ENCODE measurements around the gene CGRRF1. TPM values are rescaled to one million over a fixed set of nuclear protein-coding genes. Genes with fewer than 3 reads are reported as not detected.

CGRRF1 gene
- total and polyA plus RNA-seq, 3 donors from 2014 or later, result 29.4 to 79.6 (median 31.4) TPM

GRCh38 chr14:54481695-54482094 is 28.0 kb upstream of the CGRRF1 start:
- Histone ChIP-seq H3K27me3 (no peaks in the 10 kb centered on the region), H3K4me3 (no peak overlapping the region), H3K4me1 (peaks cover 19% of the 10 kb centered on the region), H3K36me3 (ENCODE audit: low read depth, missing control alignments) (no peaks in the 10 kb centered on the region), H3K9me3 (no peaks in the 10 kb centered on the region), H3K27ac (no peak overlapping the region)
- no peak for DNase-seq
- 78 to 82% methylated on average over 2 of the region's 2 CpGs for WGBS, 2 donors
- TF ChIP-seq CTCF (IDR thresholded peaks at IDR 0.05) (no peak), POLR2A (IDR thresholded peaks at IDR 0.05) (no peak)
- intact Hi-C loops (cut with DNase I; ENCODE audit: low total_unique reads), result no loop called here

- H3K4me3 ChIP-seq, result no peak overlapping the region
- intact Hi-C loops (cut with DNase I; ENCODE audit: low total_unique reads), result no loop called here
- no peaks in the 10 kb centered on the region for H3K27me3 ChIP-seq
- no peak overlapping the region for H3K27ac ChIP-seq
- no peak for TF ChIP-seq CTCF (IDR thresholded peaks at IDR 0.05)
- H3K9me3 ChIP-seq, result no peaks in the 10 kb centered on the region
- no peaks in the 10 kb centered on the region for H3K36me3 ChIP-seq (ENCODE audit: low read depth, missing control alignments)
- peaks cover 31% of the 10 kb centered on the region for H3K4me1 ChIP-seq
- WGBS, 2 donors, result 60 to 69% methylated on average over 8 of the region's 8 CpGs
- DNase-seq, result no peak
Measured at GRCh38 chr14:54483073-54483745, 26.5 kb upstream of the CGRRF1 start.

- intact Hi-C loops (cut with DNase I; ENCODE audit: low total_unique reads), result no loop called here
- Histone ChIP-seq H3K9me3 (no peaks in the 10 kb centered on the region), H3K27ac (no peak overlapping the region), H3K27me3 (no peaks in the 10 kb centered on the region), H3K4me1 (peaks cover 31% of the 10 kb centered on the region), H3K4me3 (no peak overlapping the region), H3K36me3 (ENCODE audit: low read depth, missing control alignments) (no peaks in the 10 kb centered on the region)
- DNase-seq, result no peak
- TF ChIP-seq CTCF (IDR thresholded peaks at IDR 0.05), result no peak
Measured at GRCh38 chr14:54483846-54484245, 25.9 kb upstream of the CGRRF1 start.

- H3K36me3 ChIP-seq (ENCODE audit: low read depth, missing control alignments), result no peaks in the 10 kb centered on the region
- DNase-seq, result no peak
- intact Hi-C loops (cut with DNase I; ENCODE audit: low total_unique reads), result no loop called here
- H3K27ac ChIP-seq, result peak overlapping the region in 1 of 2 donors; percentile 1
- no peak for TF ChIP-seq POLR2A (IDR thresholded peaks at IDR 0.05)
- no peak for TF ChIP-seq CTCF (IDR thresholded peaks at IDR 0.05)
- peak overlapping the region in 1 of 2 donors; percentile 93 for H3K4me3 ChIP-seq
- whole genome bisulfite sequencing, 2 donors, result 33 to 55% methylated on average over 1 of the region's 1 CpG
- H3K27me3 ChIP-seq, result no peaks in the 10 kb centered on the region
- no peaks in the 10 kb centered on the region for H3K9me3 ChIP-seq
- H3K4me1 ChIP-seq, result peaks cover 37% of the 10 kb centered on the region
Measured at GRCh38 chr14:54486685-54487084, 23.0 kb upstream of the CGRRF1 start.

GRCh38 chr14:54487771-54488170 is 21.9 kb upstream of the CGRRF1 start:
- Histone ChIP-seq H3K4me3 (peak overlapping the region; percentile 92 to 93), H3K9me3 (no peaks in the 10 kb centered on the region), H3K4me1 (peaks cover 37% of the 10 kb centered on the region), H3K27ac (peak overlapping the region; percentile 91 to 94), H3K27me3 (no peaks in the 10 kb centered on the region), H3K36me3 (ENCODE audit: low read depth, missing control alignments) (no peaks in the 10 kb centered on the region)
- WGBS, 2 donors, result 19 to 21% methylated on average over 4 of the region's 4 CpGs
- TF ChIP-seq CTCF (IDR thresholded peaks at IDR 0.05) (no peak), POLR2A (IDR thresholded peaks at IDR 0.05) (no peak)
- intact Hi-C loops (cut with DNase I; ENCODE audit: low total_unique reads), result no loop called here
- no peak for DNase-seq

Data from testis (tissue), 3 donors.